GM18498 (cell line): ENCODE results near the gene CFH.
"Not testable (repeated sequence)": the region's sequence is repeated elsewhere in the genome, so short reads cannot be mapped to it uniquely, and the experiment has no call there.

Source experiments
- ATAC-seq: cut with Tn5 transposase; IDR thresholded peaks from one replicate; pipeline ENCODE4 v1.9.1; 2021; ENCODE audit warnings: mild to moderate bottlenecking, moderate library complexity; ENCODE audit not compliant: unreplicated experiment

The CFH gene

GRCh38 chr1:196661345-196661744 lies 9.5 kb downstream of the CFH start:
- ATAC-seq, result no peak

GRCh38 chr1:196667131-196667530 lies 15.3 kb downstream of the CFH start:
- ATAC-seq, result no peak

- ATAC-seq, result no peak
These were observed 17.2 kb downstream of the CFH start for GRCh38 chr1:196669051-196669450.

- ATAC-seq, result no peak
These were observed 17.9 kb downstream of the CFH start for GRCh38 chr1:196669693-196670092.

GRCh38 chr1:196674908-196675307 lies 23.1 kb downstream of the CFH start:
- ATAC-seq, result no peak

GRCh38 chr1:196677781-196678509 lies 26.1 kb downstream of the CFH start:
- no peak for ATAC-seq

GRCh38 chr1:196678510-196678884 lies 26.7 kb downstream of the CFH start:
- ATAC-seq, result no peak

- ATAC-seq, result no peak
These were observed 28.3 kb downstream of the CFH start for GRCh38 chr1:196680107-196680506.

- no peak for ATAC-seq
These were observed 32.6 kb downstream of the CFH start for GRCh38 chr1:196684476-196684875.

GRCh38 chr1:196685506-196685905 lies 33.7 kb downstream of the CFH start:
- ATAC-seq, result no peak

- no peak for ATAC-seq
These were observed 37.2 kb downstream of the CFH start for GRCh38 chr1:196689001-196689400.

GRCh38 chr1:196690582-196690981 lies 38.7 kb downstream of the CFH start:
- ATAC-seq, result no peak

- no peak for ATAC-seq
These were observed 47.1 kb downstream of the CFH start for GRCh38 chr1:196698993-196699392.

GRCh38 chr1:196701144-196701543 lies 49.3 kb downstream of the CFH start:
- no peak for ATAC-seq

GRCh38 chr1:196709892-196710291 lies 58.0 kb downstream of the CFH start:
- ATAC-seq, result not testable (repeated sequence)

- no peak for ATAC-seq
These were observed 66.0 kb downstream of the CFH start for GRCh38 chr1:196717868-196718267.

- peak; percentile 99 for ATAC-seq
These were observed 71.7 kb downstream of the CFH start for GRCh38 chr1:196723325-196724185.

GRCh38 chr1:196732526-196732925 lies 80.7 kb downstream of the CFH start:
- ATAC-seq, result no peak

- ATAC-seq, result no peak
These were observed 81.5 kb downstream of the CFH start for GRCh38 chr1:196733091-196733970.

- no peak for ATAC-seq
These were observed 82.2 kb downstream of the CFH start for GRCh38 chr1:196734006-196734405.

GRCh38 chr1:196734460-196734859 lies 82.6 kb downstream of the CFH start:
- no peak for ATAC-seq
